HCT116 (cell line): ENCODE results near the gene CCP110.

Experiments used
- EZH2phosphoT487 ChIP-seq: fragments of 200-600 bp; IDR thresholded peaks from 2 replicates; pipeline ENCODE4 v1.6.1; 2018; ENCODE audit warnings: antibody characterized with exemption, borderline replicate concordance
- POLR2AphosphoS5 ChIP-seq: IDR thresholded peaks from 2 replicates; pipeline ENCODE4 v1.6.1; 2011; ENCODE audit warnings: mild to moderate bottlenecking, low read depth, low read length, moderate library complexity
- RAD21 ChIP-seq: IDR thresholded peaks from 2 replicates; pipeline ENCODE4 v1.6.1; 2012; ENCODE audit warnings: low read depth, mild to moderate bottlenecking
- SRF ChIP-seq: IDR thresholded peaks from 2 replicates; pipeline ENCODE4 v1.6.1; 2012; ENCODE audit warnings: low read depth
- TF ChIP-seq, protein P1 (sequence below), 3 experiments: fragments of 200-600 bp in 1 of 3; sonication (generic) in 1 of 3; IDR thresholded peaks in 2 of 3; conservative IDR thresholded peaks in 1 of 3; 2 replicates each; pipeline ENCODE4 v1.5.1; 2012 to 2017; ENCODE audit warnings: low read depth in 2 of 3, low read length in 2 of 3, antibody characterized with exemption in 1 of 3, borderline replicate concordance in 1 of 3, control low read depth in 1 of 3, mild to moderate bottlenecking in 1 of 3, mixed read lengths in 1 of 3, mixed run types in 1 of 3, moderate library complexity in 1 of 3; ENCODE audit not compliant: insufficient read depth in 1 of 3
- TF ChIP-seq, protein P2 (sequence below): IDR thresholded peaks from 2 replicates; pipeline ENCODE4 v1.6.1; 2012

DNA sequence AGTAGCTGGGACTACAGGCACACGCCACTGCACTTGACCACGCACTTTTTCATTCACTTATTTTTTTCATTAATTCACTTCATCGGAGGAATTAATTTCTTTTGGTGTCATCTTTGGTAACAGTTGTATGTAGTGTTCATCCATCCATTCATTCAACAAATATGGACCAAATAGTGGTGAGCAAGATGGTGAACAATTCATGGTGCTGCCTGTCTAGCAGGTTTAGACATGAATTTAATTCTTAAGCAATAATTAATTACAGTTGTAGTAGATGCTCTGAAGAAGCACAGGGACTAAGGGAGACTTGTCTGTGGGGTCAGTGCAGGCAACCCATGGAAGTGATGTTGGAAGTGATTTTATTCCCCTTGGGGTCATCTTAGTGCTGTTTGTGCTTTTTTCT is 24.3 kb upstream of the CCP110 start:
- TF ChIP-seq, protein P1, sequence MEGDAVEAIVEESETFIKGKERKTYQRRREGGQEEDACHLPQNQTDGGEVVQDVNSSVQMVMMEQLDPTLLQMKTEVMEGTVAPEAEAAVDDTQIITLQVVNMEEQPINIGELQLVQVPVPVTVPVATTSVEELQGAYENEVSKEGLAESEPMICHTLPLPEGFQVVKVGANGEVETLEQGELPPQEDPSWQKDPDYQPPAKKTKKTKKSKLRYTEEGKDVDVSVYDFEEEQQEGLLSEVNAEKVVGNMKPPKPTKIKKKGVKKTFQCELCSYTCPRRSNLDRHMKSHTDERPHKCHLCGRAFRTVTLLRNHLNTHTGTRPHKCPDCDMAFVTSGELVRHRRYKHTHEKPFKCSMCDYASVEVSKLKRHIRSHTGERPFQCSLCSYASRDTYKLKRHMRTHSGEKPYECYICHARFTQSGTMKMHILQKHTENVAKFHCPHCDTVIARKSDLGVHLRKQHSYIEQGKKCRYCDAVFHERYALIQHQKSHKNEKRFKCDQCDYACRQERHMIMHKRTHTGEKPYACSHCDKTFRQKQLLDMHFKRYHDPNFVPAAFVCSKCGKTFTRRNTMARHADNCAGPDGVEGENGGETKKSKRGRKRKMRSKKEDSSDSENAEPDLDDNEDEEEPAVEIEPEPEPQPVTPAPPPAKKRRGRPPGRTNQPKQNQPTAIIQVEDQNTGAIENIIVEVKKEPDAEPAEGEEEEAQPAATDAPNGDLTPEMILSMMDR (IDR thresholded peaks at IDR 0.05 in 2 of 3, conservative IDR thresholded peaks at IDR 0.05 in 1 of 3; ENCODE audit: borderline replicate concordance in 1 of 3, insufficient read depth in 1 of 3, low read depth in 2 of 3, low read length in 2 of 3) = no peak
- TF ChIP-seq, protein P2, sequence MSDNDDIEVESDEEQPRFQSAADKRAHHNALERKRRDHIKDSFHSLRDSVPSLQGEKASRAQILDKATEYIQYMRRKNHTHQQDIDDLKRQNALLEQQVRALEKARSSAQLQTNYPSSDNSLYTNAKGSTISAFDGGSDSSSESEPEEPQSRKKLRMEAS = no peak
- TF ChIP-seq EZH2phosphoT487 (no peak), SRF (no peak), POLR2AphosphoS5 (no peak), RAD21 (no peak)
